Stimulated activated effector memory CD8-positive, alpha-beta T cell treated with anti-CD3 and anti-CD28 coated beads, Interleukin-12 subunit alpha, Interleukin-12 subunit beta, amount 100 ng/mL, for 72 hours (primary cell): ENCODE measurements around the gene WDFY2.
"Not testable (repeated sequence)": the region's sequence is repeated elsewhere in the genome, so short reads cannot be mapped to it uniquely, and the experiment has no call there.

ENCODE experiments used
- ATAC-seq: fragments of 150-1000 bp; cut with Tn5 transposase; 2 replicates; pipeline ENCODE4 v1.10.0; 2021
- DNase-seq, 2 donors: peaks; one replicate each; pipeline ENCODE4 v3.0.0; 2021 to 2022; ENCODE audit warnings: low spot score in 2 of 2
- H3K27ac Mint-ChIP-seq: one replicate; pipeline ENCODE4 v1.8.0; 2022; ENCODE audit warnings: mild to moderate bottlenecking, mixed read lengths
- H3K36me3 Mint-ChIP-seq: one replicate; pipeline ENCODE4 v1.8.0; 2022; ENCODE audit warnings: mild to moderate bottlenecking, mixed read lengths
- H3K4me1 Mint-ChIP-seq: one replicate; pipeline ENCODE4 v1.8.0; 2022; ENCODE audit warnings: mixed read lengths
- H3K4me3 Mint-ChIP-seq: one replicate; pipeline ENCODE4 v1.8.0; 2022; ENCODE audit warnings: mild to moderate bottlenecking, mixed read lengths
- H3K9me3 Mint-ChIP-seq: one replicate; pipeline ENCODE4 v1.8.0; 2022; ENCODE audit warnings: mixed read lengths

Gene WDFY2, protein sequence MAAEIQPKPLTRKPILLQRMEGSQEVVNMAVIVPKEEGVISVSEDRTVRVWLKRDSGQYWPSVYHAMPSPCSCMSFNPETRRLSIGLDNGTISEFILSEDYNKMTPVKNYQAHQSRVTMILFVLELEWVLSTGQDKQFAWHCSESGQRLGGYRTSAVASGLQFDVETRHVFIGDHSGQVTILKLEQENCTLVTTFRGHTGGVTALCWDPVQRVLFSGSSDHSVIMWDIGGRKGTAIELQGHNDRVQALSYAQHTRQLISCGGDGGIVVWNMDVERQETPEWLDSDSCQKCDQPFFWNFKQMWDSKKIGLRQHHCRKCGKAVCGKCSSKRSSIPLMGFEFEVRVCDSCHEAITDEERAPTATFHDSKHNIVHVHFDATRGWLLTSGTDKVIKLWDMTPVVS

DNA sequence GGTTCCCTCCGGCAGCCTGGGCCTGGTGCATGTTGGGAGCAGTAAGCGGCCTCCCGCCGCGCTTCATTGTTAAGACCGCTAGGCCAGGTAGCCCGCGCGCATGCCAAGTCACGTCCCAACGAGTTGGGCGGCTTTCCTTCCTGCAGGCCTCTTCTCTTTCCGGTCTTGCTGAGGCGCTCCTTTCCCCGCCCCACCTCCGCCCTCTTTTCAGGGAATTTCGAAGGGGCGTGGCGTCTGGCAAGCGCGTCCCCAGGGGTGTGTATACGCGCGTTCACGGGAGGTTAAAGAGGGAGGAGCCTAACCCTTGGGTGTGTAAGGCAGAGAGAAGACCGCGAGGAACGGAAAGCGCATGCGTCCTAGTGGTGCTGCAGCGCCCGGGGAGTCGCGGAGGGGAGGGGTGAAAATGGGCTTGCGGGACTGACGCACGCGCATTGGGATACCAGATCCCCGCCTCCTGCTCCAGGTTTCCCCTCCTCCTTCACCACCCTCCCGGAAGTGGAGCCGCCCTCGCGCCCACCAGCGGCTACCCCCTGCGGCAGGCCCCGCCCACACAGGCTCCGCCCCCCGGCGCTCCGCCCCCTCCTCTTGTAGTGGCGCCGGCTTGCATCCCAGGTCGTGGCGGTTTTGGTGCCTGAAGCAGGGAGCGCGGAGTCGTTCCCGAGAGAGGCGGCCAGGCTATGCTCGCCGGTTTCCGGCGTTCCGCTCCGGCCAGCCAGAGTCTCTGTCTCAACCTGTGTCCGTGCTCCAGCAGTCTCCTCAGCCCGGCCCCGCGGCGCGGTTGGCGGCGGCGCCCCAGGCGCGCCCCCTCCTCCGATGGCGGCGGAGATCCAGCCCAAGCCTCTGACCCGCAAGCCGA lies at the start of gene WDFY2:
TSS of gene WDFY2 (plus strand) at position 588 of the 856 bp plus-strand sequence. CDS start at position 814, 226 bp downstream.
- Mint-ChIP-seq H3K4me3 (peak within 1 kb of the TSS; percentile 76), H3K4me1 (peaks cover 20% of the 10 kb centered on the region), H3K36me3 (peaks cover 7% of the 10 kb centered on the region), H3K9me3 (no peaks in the 10 kb centered on the region), H3K27ac (peak within 1 kb of the TSS; percentile 91)
- peak; percentile 85 for ATAC-seq
- DNase-seq: peak; percentile 98 to 100

DNA sequence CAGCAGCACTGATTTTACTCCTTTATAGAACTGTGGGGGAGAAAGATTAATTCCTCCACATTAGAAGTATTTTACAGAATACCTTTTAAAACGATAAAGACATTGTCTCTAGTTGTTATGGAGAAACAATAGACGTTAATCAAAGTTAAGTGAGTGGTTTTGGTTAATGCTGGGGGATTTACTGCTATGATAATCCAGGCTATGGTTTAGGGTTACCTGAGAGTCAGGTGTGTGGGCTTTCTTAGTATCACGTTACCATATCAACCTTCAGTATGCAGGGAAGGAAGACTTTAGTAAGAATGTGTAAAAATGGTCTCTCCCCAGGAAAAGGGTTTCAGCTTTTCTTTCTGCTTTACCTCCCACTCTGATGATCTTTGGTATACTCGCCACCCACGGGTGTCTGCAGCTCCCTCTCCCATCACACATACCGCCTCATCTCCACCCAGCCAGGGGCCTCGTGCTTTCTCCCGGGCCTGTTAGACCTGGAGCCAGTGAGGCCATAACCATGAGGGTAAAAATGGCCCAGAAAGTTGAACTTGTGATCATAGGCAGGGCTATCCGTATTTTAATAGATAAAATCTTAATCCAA lies 45.6 kb upstream of the WDFY2 start:
- DNase-seq: no peak
- peak overlapping the region; percentile 60 for H3K27ac Mint-ChIP-seq

DNA sequence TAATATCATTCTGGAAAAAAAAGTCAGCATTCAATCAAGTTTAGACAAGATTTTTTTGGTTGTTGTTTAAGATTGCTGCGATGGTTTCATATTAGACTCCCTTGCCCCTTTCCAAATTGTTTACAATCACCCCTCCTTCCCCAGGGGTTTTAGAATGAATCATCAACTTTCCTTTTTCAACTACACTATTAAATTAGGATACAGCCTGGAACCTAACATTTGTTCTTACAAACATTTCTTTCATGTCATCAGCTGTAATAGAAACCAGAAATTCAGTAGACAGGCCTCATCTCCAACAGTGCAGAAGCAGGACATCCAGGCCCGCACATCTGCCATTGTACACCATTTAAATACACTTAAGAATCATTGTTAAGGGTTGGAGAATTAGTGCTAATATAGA lies 44.4 kb upstream of the WDFY2 start:
- Mint-ChIP-seq H3K9me3 (no peaks in the 10 kb centered on the region), H3K27ac (no peak overlapping the region), H3K36me3 (no peaks in the 10 kb centered on the region), H3K4me3 (no peak overlapping the region), H3K4me1 (peaks cover 16% of the 10 kb centered on the region)
- ATAC-seq: no peak
- no peak for DNase-seq

More for the DNA sequence above, 45.6 kb upstream of the WDFY2 start:
- Mint-ChIP-seq H3K9me3 (no peaks in the 10 kb centered on the region), H3K4me1 (peaks cover 27% of the 10 kb centered on the region), H3K36me3 (no peaks in the 10 kb centered on the region), H3K4me3 (no peak overlapping the region)
- no peak for ATAC-seq

DNA sequence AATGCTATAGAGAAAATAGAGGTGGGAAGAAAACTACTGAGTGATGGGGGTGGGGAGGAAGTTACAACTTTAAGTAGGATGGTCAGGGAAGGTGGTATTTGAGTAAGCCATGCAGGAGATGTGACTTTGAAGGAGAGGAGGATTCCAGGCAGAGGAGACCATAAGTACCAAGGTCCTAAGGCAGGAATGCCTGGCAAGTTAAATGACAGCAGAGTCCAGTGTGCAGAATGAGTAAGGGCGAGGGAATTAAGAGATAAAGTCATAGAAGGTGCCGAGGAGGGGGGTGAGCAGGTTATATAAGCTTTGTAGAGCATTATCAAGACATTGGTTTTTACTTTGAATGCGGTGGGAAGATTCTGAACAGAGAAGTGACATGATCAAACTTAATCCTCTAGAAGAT lies 43.2 kb upstream of the WDFY2 start:
- Mint-ChIP-seq H3K4me1 (peaks cover 16% of the 10 kb centered on the region), H3K27ac (no peak overlapping the region), H3K4me3 (no peak overlapping the region), H3K36me3 (no peaks in the 10 kb centered on the region), H3K9me3 (no peaks in the 10 kb centered on the region)
- DNase-seq (no peak), ATAC-seq (no peak)

DNA sequence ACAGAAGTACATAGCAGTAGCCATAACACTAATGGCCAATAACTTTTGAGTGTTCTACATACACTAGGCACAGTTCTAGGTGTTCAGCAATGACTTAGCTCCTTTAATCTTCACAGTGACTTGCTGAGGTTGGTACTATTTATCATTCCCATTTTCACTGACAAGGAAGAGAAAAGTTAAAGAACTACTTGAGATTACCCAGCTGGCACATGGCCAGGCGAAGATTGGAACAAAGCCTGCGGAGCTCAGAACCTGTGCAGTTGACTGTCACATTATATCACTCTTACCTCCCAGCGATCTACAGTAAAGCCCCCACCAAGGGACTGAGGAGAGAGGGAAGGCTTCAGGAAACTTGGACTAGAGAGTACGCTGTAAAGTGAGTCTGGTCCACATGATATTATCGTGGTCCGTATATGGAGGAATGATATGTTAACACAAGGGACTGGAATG lies 42.4 kb upstream of the WDFY2 start:
- Mint-ChIP-seq H3K9me3 (no peaks in the 10 kb centered on the region), H3K4me1 (peaks cover 16% of the 10 kb centered on the region), H3K36me3 (no peaks in the 10 kb centered on the region), H3K27ac (no peak overlapping the region), H3K4me3 (no peak overlapping the region)
- no peak for ATAC-seq
- DNase-seq: no peak

DNA sequence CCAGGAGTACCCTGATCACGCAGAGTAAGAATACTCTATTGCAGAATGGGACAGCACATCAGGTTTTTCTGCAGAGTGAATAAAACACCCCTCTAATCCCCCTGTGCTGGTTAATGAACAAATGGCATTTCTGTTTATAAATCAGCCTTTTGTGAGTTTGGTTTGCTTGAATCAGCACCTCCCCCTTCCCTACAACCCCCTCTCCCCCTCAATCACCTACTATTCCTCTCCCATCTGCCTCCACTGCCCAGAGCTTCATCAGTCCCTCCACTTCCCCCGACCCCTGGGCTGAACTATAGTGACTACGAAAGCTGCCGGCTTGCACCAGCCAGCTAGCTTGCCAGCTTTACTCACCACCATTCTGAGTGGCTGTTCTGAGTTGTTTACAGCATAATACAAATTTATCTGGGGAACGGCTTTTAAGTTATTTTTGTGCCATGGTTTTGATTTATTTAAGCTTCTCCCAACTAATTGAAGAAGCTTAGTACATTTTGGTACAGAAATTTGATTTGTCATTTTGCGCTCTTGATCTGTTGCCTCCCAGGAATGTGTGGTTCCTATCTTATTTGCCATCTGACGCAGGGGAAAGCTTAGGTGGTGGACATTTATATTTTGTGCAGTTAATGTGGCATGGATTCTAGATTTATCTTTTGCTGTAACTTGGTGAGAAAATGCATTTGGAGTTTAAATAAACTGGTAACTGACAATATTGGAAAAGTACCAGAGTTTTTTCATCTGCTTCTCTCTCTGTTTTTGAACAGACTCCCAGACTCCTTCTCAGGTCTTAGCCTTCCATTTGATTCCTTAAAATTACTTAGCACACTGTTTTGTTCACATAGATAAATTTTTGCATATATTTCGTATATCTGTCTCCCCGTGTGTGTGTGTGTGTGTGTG lies 41.7 kb upstream of the WDFY2 start:
- no peak for DNase-seq
- H3K27ac Mint-ChIP-seq: no peak overlapping the region
- H3K9me3 Mint-ChIP-seq: no peaks in the 10 kb centered on the region
- no peaks in the 10 kb centered on the region for H3K36me3 Mint-ChIP-seq
- peaks cover 16% of the 10 kb centered on the region for H3K4me1 Mint-ChIP-seq
- ATAC-seq: no peak
- H3K4me3 Mint-ChIP-seq: no peak overlapping the region

DNA sequence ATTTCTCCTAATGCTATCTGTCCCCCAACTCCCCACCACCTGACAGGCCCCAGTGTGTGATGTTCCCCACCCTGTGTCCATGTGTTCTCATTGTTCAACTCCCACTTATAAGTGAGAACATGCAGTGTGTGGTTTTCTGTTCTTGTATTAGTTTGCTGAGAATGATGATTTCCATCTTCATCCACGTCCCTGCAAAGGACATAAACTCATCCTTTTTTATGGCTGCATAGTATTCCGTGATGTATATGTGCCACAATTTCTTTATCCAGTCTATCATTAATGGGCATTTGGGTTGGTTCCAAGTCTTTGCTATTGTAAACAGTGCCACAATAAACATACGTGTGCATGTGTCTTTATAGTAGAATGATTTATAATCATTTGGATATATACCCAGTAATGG lies 38.8 kb upstream of the WDFY2 start:
- H3K36me3 Mint-ChIP-seq, H3K4me3 Mint-ChIP-seq, ATAC-seq, H3K4me1 Mint-ChIP-seq, H3K9me3 Mint-ChIP-seq, H3K27ac Mint-ChIP-seq, DNase-seq: not testable (repeated sequence)

DNA sequence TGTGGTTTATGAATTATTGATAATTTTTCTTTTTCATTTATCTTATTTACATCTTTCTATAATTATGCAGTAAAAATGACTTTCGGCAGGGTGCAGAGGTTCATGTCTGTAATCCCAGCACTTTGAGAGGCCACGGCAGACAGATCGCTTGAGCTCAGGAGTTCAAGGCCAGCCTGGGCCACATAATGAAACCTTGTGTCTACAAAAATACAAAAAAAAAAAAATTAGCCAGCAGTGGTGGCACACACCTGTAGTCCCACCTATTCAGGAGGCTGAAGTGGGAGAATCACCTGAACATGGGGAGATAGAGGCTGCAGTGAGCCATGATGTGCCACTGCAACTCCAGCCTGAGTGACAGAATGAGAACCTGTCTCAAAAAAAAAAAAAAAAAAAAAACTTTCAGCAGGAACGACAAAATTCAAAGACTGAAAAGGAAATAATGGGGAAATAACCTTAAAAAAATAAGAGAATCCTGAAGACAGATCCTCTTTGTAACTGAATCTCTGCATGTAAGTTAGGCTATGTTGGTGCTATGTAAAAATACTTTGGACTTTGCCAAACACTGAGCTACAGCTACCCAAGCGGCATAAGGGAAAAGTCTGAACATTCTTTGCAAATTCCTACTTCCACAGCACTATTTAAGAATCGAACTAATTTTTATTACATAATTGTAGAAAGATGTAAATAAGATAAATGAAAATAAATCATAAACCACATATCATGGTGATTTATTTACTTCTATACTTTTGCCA lies 36.7 kb upstream of the WDFY2 start:
- H3K9me3 Mint-ChIP-seq: no peaks in the 10 kb centered on the region

DNA sequence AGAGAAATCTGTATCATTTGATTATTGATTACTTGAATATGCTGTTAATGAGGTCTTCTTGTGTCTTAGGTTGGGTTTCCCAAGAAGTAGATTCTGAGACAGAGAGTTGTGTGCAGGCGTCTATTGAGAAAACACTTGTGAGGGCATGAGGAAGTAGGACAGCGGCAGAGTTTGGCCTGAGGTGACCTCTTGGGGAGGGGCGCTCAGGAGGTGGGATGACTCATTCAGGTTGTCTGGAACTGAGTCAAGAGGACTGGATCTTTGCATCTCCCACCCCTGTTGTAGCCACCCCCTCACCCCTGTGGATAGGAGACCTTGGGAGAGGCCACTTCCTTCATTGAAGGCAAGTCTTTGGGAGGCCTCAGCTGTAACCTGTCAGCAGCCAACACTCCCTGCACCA lies 35.2 kb upstream of the WDFY2 start:
- peak; percentile 52 for ATAC-seq
- H3K27ac Mint-ChIP-seq: no peak overlapping the region
- no peaks in the 10 kb centered on the region for H3K4me1 Mint-ChIP-seq
- H3K4me3 Mint-ChIP-seq: no peak overlapping the region
- no peaks in the 10 kb centered on the region for H3K9me3 Mint-ChIP-seq
- no peaks in the 10 kb centered on the region for H3K36me3 Mint-ChIP-seq
- DNase-seq: no peak

More for the DNA sequence above, 36.7 kb upstream of the WDFY2 start:
- H3K4me3 Mint-ChIP-seq: no peak overlapping the region
- ATAC-seq: no peak
- H3K36me3 Mint-ChIP-seq: no peaks in the 10 kb centered on the region
- H3K27ac Mint-ChIP-seq: no peak overlapping the region
- peaks cover 3% of the 10 kb centered on the region for H3K4me1 Mint-ChIP-seq
- DNase-seq: no peak

DNA sequence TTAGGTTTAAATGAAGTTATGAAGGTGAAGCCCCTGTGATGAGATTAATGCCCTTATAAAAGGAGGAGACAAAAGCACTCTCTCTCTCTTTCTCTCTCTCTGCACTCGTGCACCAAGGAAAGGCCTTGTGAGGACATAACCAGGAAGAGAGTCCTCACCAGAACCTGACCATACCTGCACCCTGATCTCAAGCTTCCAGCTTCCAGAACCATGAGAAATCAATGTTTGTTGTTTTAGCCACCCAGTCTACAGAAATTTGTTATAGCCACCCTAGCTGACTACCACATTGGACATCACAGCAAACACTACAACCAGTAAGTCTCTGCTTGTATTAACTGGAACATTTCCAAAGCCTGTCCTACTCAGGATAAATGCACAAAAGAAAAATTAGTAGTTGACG lies 34.7 kb upstream of the WDFY2 start:
- DNase-seq (no peak), ATAC-seq (no peak)
- Mint-ChIP-seq H3K4me3 (no peak overlapping the region), H3K36me3 (no peaks in the 10 kb centered on the region), H3K9me3 (no peaks in the 10 kb centered on the region), H3K4me1 (no peaks in the 10 kb centered on the region), H3K27ac (no peak overlapping the region)

DNA sequence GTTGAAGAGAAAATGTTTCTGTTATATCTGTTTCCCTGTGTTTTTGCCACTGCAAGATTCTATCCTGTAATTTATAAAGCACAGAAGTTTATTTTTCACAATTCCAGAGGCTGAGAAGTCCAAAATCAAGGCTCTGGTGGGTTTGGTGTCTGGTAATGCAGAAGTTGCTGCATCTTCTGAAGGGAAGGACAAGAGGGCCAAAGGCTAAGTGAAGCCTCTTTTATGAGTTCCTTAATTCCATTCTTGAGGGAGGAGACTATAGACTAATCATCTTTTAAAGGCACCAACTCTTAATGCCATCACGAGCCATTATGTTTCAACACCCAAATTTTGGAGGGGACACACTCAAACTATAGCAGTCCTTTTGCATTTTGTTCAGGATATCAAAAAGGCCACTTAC lies 34.1 kb upstream of the WDFY2 start:
- H3K36me3 Mint-ChIP-seq: no peaks in the 10 kb centered on the region
- ATAC-seq (no peak), DNase-seq (no peak)
- H3K9me3 Mint-ChIP-seq: no peaks in the 10 kb centered on the region
- H3K4me3 Mint-ChIP-seq: no peak overlapping the region
- no peaks in the 10 kb centered on the region for H3K4me1 Mint-ChIP-seq
- no peak overlapping the region for H3K27ac Mint-ChIP-seq

DNA sequence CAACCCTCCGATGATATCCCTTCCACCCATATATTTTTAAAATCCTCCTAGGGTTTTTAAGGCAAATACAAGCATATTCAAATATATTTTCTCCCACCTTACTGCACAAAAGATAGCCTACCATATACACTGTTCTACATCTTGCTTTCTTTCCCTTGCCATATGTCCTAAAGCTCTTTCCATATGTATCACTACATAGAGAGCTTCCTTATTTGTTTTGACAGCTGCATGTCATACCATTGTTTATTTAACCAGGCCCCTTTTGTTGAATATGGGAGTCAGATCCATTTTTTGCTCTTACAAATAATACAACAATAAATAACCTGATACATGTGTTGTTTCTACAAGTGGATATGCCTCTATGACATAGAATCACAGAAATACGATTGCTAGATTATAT lies 32.8 kb upstream of the WDFY2 start:
- Mint-ChIP-seq H3K4me1 (no peaks in the 10 kb centered on the region), H3K9me3 (no peaks in the 10 kb centered on the region), H3K36me3 (no peaks in the 10 kb centered on the region), H3K27ac (no peak overlapping the region), H3K4me3 (no peak overlapping the region)
- DNase-seq: no peak
- ATAC-seq: no peak

DNA sequence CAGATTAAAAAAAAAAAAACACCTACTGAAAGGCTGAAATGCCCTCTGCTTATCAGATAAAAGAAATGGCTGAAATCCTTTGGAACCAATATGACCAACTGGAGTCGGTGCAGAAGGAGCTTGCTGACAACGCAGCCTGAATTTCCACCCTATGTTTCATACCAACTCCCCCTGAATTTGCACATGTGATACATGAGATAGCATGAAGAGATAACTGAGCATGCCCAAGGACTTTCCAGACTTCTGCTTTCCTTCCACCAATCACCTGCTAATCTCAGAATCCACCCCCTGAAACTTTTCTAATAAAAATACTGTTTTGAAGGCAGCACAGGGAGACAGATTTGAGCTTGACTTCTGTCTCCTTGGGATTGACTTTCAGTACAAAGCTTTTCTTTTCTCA lies 32.2 kb upstream of the WDFY2 start:
- DNase-seq (no peak), ATAC-seq (no peak)
- Mint-ChIP-seq H3K36me3 (no peaks in the 10 kb centered on the region), H3K9me3 (no peaks in the 10 kb centered on the region), H3K27ac (no peak overlapping the region), H3K4me1 (no peaks in the 10 kb centered on the region), H3K4me3 (no peak overlapping the region)

DNA sequence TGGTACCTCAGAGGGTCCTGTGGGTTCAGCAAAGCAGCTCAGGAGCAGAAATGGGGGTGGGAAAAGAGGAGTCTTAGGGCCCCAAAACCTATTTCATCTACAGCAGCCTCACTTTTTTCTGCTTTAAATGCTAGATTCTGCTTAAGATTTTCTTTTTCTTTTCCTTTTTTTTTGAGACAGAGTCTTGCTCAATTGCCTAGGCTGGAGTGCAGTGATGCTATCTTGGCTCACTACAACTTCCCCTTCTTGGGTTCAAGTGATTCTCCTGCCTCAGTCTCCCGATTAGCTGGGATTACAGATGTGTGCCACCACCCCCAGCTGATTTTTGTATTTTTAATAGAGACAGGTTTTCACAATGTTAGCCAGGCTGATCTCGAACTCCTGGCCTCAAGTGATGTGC lies 30.7 kb upstream of the WDFY2 start:
- DNase-seq (no peak), ATAC-seq (no peak)
- no peaks in the 10 kb centered on the region for H3K9me3 Mint-ChIP-seq
- no peaks in the 10 kb centered on the region for H3K36me3 Mint-ChIP-seq
- H3K4me1 Mint-ChIP-seq: peaks cover 6% of the 10 kb centered on the region
- H3K27ac Mint-ChIP-seq: no peak overlapping the region
- H3K4me3 Mint-ChIP-seq: no peak overlapping the region
